CD14-positive monocyte (primary cell): Measurements from ENCODE around the gene NXF3. TPM values are rescaled to one million over a fixed set of nuclear protein-coding genes. Genes with fewer than 3 reads are reported as not detected.
A peak's percentile ranks its signal among the peaks of the same experiment; 100 is the strongest.
"Not testable (repeated sequence)": the region's sequence is repeated elsewhere in the genome, so short reads cannot be mapped to it uniquely, and the experiment has no call there.

ENCODE experiments used
- DNase-seq, 3 donors: peaks; one replicate each; pipeline ENCODE4 v3.0.0-alpha.2; 2011 to 2022
- H2AFZ ChIP-seq: 2 replicates; pipeline ENCODE4 v1.6.0; 2012; ENCODE audit warnings: mild to moderate bottlenecking, low read depth, low read length, inconsistent platforms; ENCODE audit not compliant: insufficient read depth, poor library complexity, severe bottlenecking
- H3K27ac ChIP-seq, 2 donors: 1 replicate in 1 of 2; 2 replicates in 1 of 2; pipeline ENCODE4 v1.5.1; 2012 to 2013; ENCODE audit warnings: low read length in 2 of 2, control low read depth in 1 of 2, inconsistent platforms in 1 of 2, low read depth in 1 of 2, mild to moderate bottlenecking in 1 of 2
- H3K27me3 ChIP-seq, 2 donors: one replicate each; pipeline versions ENCODE4 v1.6.0 to v1.6.1; 2011 to 2013; ENCODE audit warnings: low read length in 2 of 2; ENCODE audit not compliant: control insufficient read depth in 2 of 2, insufficient read depth in 2 of 2
- H3K36me3 ChIP-seq, 2 donors: replicated peaks in 1 of 2; 1 replicate in 1 of 2; 2 replicates in 1 of 2; pipeline versions ENCODE4 v1.5.1 to v1.6.1; 2012 to 2013; ENCODE audit warnings: low read length in 2 of 2, control low read depth in 1 of 2, inconsistent platforms in 1 of 2, mild to moderate bottlenecking in 1 of 2; ENCODE audit not compliant: insufficient read depth in 2 of 2, control insufficient read depth in 1 of 2
- H3K4me1 ChIP-seq, 2 donors: 1 replicate in 1 of 2; 2 replicates in 1 of 2; pipeline versions ENCODE4 v1.5.1 to v1.6.1; 2012 to 2013; ENCODE audit warnings: low read length in 2 of 2, control low read depth in 1 of 2, inconsistent platforms in 1 of 2, mild to moderate bottlenecking in 1 of 2, moderate library complexity in 1 of 2; ENCODE audit not compliant: insufficient read depth in 2 of 2, control insufficient read depth in 1 of 2
- H3K4me2 ChIP-seq: replicated peaks from 2 replicates; pipeline ENCODE3; 2012; ENCODE audit warnings: low read length, moderate library complexity, mild to moderate bottlenecking; ENCODE audit not compliant: poor library complexity, severe bottlenecking; ENCODE audit errors: extremely low read depth
- H3K4me3 ChIP-seq, 3 experiments: fragments of 200-600 bp in 1 of 3; sonication (generic) in 1 of 3; replicated peaks in 1 of 3; 1 replicate in 2 of 3; 2 replicates in 1 of 3; pipeline ENCODE4 v1.5.1; 2011 to 2013; ENCODE audit warnings: low read length in 3 of 3, mild to moderate bottlenecking in 3 of 3, control low read depth in 2 of 3, low read depth in 2 of 3, inconsistent platforms in 1 of 3, moderate library complexity in 1 of 3
- H3K79me2 ChIP-seq: 2 replicates; pipeline ENCODE4 v1.6.0; 2012; ENCODE audit warnings: mild to moderate bottlenecking, control low read depth, inconsistent platforms, low read length, moderate library complexity; ENCODE audit not compliant: insufficient read depth
- H3K9ac ChIP-seq: 2 replicates; pipeline ENCODE4 v1.6.0; 2017; ENCODE audit warnings: low read length, mild to moderate bottlenecking; ENCODE audit not compliant: insufficient read depth, poor library complexity, severe bottlenecking
- H3K9me3 ChIP-seq, 2 donors: replicated peaks in 1 of 2; 1 replicate in 1 of 2; 2 replicates in 1 of 2; pipeline versions ENCODE4 v1.5.1 to v1.6.1; 2012 to 2013; ENCODE audit warnings: low read length in 2 of 2, control low read depth in 1 of 2; ENCODE audit not compliant: control insufficient read depth in 1 of 2, insufficient read depth in 1 of 2
- H4K20me1 ChIP-seq: 2 replicates; pipeline ENCODE4 v1.6.0; 2012; ENCODE audit warnings: mild to moderate bottlenecking, low read length, control low read depth, moderate library complexity; ENCODE audit not compliant: insufficient read depth
- H3K27ac Mint-ChIP-seq, 7 donors: one replicate each; pipeline ENCODE4 v1.8.0; 2020; ENCODE audit warnings: mild to moderate bottlenecking in 7 of 7, mixed read lengths in 7 of 7, moderate library complexity in 6 of 7, inconsistent platforms in 2 of 7
- H3K27me3 Mint-ChIP-seq, 3 donors: one replicate each; pipeline ENCODE4 v1.8.0; 2021 to 2022; ENCODE audit warnings: low read depth in 3 of 3, mild to moderate bottlenecking in 3 of 3, mixed read lengths in 3 of 3, moderate library complexity in 3 of 3, inconsistent platforms in 1 of 3
- H3K36me3 Mint-ChIP-seq, 2 donors: one replicate each; pipeline ENCODE4 v1.8.0; 2020; ENCODE audit warnings: mixed read lengths in 2 of 2, inconsistent platforms in 1 of 2, mild to moderate bottlenecking in 1 of 2
- H3K4me1 Mint-ChIP-seq: one replicate; pipeline ENCODE4 v1.8.0; 2020; ENCODE audit warnings: mild to moderate bottlenecking, mixed read lengths
- H3K4me3 Mint-ChIP-seq, 2 donors: one replicate each; pipeline ENCODE4 v1.8.0; 2020; ENCODE audit warnings: mild to moderate bottlenecking in 2 of 2, mixed read lengths in 2 of 2, moderate library complexity in 1 of 2
- H3K9me3 Mint-ChIP-seq, 7 donors: one replicate each; pipeline ENCODE4 v1.8.0; 2020 to 2022; ENCODE audit warnings: mixed read lengths in 7 of 7, mild to moderate bottlenecking in 6 of 7, moderate library complexity in 6 of 7, inconsistent platforms in 2 of 7
- CTCF ChIP-seq: fragments of 200-600 bp; IDR thresholded peaks from one replicate; pipeline ENCODE4 v1.8.0; 2022; ENCODE audit warnings: antibody characterized with exemption, mild to moderate bottlenecking
- WGBS: methylation state at CpG from one replicate; pipeline ENCODE4 v1.1.5; 2013; ENCODE audit warnings: missing lambda C conversion rate; ENCODE audit not compliant: insufficient coverage; 5-methylcytosine and 5-hydroxymethylcytosine counted together
- intact Hi-C, 2 donors: fragments of 100-400 bp; cut with micrococcal nuclease; formaldehyde crosslinking; loops; one replicate each; pipeline versions ENCODE4 v1.15.0 to v1.15.1; 2023
- polyA minus RNA-seq: library from RNA; depleted of rRNA, polyadenylated mRNA; stranded (reverse); fragments of >200 nt; gene quantifications from 2 replicates; pipeline ENCODE4 v1.2.3, GENCODE V29; 2012
- polyA plus RNA-seq, 3 donors: library from polyadenylated mRNA; depleted of rRNA in 1 of 3; unstranded in 2 of 3; stranded (reverse) in 1 of 3; fragments of 300-500 nt in 2 of 3; fragments of >200 nt in 1 of 3; fragmentation: Illumina TruSeq in 2 of 3; gene quantifications; 1 replicate in 2 of 3; 2 replicates in 1 of 3; pipeline ENCODE4 v1.2.3, GENCODE V29; 2012 to 2021
- total RNA-seq, 12 experiments: library from RNA in 1 of 12; stranded (reverse) in 1 of 12; fragments of 120-200 nt in 1 of 12; gene quantifications; one replicate each; pipeline ENCODE4 v1.2.4 and lab custom pipeline; 2013 to 2026; ENCODE audit warnings: mixed read lengths in 6 of 12, inconsistent platforms in 1 of 12

NXF3 gene
- 0.10 TPM for total RNA-seq (2013)
- not detected for polyA plus RNA-seq
- 0.14 TPM in 1 of 2 replicates, not detected in the other for polyA minus RNA-seq
- total RNA-seq (lab: John Stamatoyannopoulos, UW), result 0 to 0.60 (median 0.18) reads per million in 11 experiments

GRCh38 chrX:103092942-103093341, at the start of gene NXF3:
Gene NXF3 (minus strand): TSS chrX:103093143. CDS start chrX:103093023, 120 bp downstream.
- Mint-ChIP-seq H3K4me3 (peak within 1 kb of the TSS in 1 of 2 donors; percentile 71), H3K9me3 (peaks cover 0 to 5% (median 0%) of the 10 kb centered on the region in 7 donors), H3K36me3 (no peaks in the 10 kb centered on the region), H3K27me3 (peaks cover 0 to 1% (median 0%) of the 10 kb centered on the region in 3 donors), H3K4me1 (peaks cover 2% of the 10 kb centered on the region), H3K27ac (peak within 1 kb of the TSS in 1 of 7 donors; percentile 58)
- DNase-seq, result peak in 2 of 3 donors; percentile 0 to 6
- Histone ChIP-seq H3K9ac (no peak within 1 kb of the TSS), H2AFZ (no peak within 1 kb of the TSS), H3K27ac (no peak within 1 kb of the TSS), H3K36me3 (no peaks in the 10 kb centered on the region), H3K4me2 (no peak within 1 kb of the TSS), H3K27me3 (no peaks in the 10 kb centered on the region), H3K4me1 (peaks cover 0 to 8% of the 10 kb centered on the region in 2 donors), H3K79me2 (no peaks in the 10 kb centered on the region), H3K9me3 (no peaks in the 10 kb centered on the region), H4K20me1 (no peaks in the 10 kb centered on the region), H3K4me3 (no peak within 1 kb of the TSS)
- no peak for TF ChIP-seq CTCF
- intact Hi-C loops, result no loop called here
- WGBS, result no CpG with 5 or more reads among the region's 5 CpGs

- H3K36me3 ChIP-seq, intact Hi-C loops, DNase-seq, H3K27me3 ChIP-seq, H3K9me3 ChIP-seq, H3K4me1 Mint-ChIP-seq, H3K36me3 Mint-ChIP-seq, H4K20me1 ChIP-seq, H3K9ac ChIP-seq, H3K79me2 ChIP-seq, H3K4me3 Mint-ChIP-seq, H2AFZ ChIP-seq, H3K27ac ChIP-seq, H3K27me3 Mint-ChIP-seq, H3K27ac Mint-ChIP-seq, H3K4me2 ChIP-seq, H3K4me3 ChIP-seq, H3K4me1 ChIP-seq: not testable (repeated sequence)
- no CpG with 5 or more reads among the region's 2 CpGs for WGBS
- peaks cover 0 to 14% (median 1%) of the 10 kb centered on the region in 7 donors for H3K9me3 Mint-ChIP-seq
Measured at GRCh38 chrX:103136528-103136927, 43.6 kb upstream of the NXF3 start.
